Measurements from ENCODE around the gene ISLR2. TPM values are rescaled to one million over a fixed set of nuclear protein-coding genes. Genes with fewer than 3 reads are reported as not detected.

ISLR2 gene
- total and polyA plus RNA-seq, 12 donors, result 1.2 to 8.7 (median 2.5) TPM

DNA sequence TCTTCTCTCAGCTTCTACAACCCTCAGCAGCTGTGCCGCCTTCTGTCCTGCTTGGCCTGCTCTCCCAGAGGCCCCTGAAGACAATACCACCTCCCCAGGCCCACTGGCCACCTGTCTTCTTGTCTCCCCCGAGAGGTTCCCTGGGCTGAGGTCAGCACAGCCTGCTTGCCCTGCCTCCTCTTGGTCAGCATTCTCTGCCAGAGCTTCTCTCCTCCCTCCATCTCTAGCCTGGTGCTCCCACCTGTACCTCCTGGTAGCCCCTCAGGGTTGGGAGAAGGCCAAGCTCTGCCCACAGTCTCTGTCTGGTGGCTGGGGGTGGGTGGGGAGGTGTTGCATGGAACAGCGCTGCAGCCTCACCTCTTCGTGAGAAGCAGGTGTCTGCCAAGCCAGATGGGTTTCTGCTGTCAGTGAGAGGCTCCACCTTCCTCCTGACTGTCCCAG, 37.5 kb downstream of the ISLR2 start:
- Histone ChIP-seq H3K9me3 (no peaks in the 10 kb centered on the region), H3K4me1 (peaks cover 15 to 49% (median 23%) of the 10 kb centered on the region in 9 donors), H3K4me3 (no peak overlapping the region), H3K36me3 (no peaks in the 10 kb centered on the region), H3K27me3 (no peaks in the 10 kb centered on the region), H3K27ac (no peak overlapping the region)
- no peak for DNase-seq
- no peak for ATAC-seq
- no peak for TF ChIP-seq CTCF (IDR thresholded peaks at IDR 0.05)
- WGBS, 2 donors, result 83 to 85% methylated on average over 4 of the region's 4 CpGs
- intact Hi-C loops (cut with DNase I), result no loop called here

DNA sequence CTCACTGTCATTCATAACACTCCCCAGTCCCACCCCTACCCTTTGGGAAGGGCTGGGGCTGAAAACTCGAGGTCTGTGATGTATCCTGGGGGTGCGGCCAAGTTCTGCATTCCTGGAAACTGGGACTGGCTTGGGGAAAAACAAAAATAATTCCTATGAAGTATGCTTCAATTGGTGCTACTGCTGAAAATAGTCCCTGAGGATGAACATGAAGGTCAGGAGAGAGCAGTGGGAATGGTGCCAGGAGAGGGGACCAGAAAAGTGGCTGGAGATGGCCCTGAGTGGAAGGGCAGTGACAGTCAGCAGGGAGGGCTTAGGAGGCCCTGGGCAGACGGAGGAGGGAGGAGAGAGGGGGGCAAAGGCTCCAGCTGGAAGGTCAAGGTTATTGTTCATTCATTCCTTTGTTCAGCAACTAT, 38.3 kb downstream of the ISLR2 start:
- H3K9me3 ChIP-seq, result no peaks in the 10 kb centered on the region
- peaks cover 16 to 57% (median 31%) of the 10 kb centered on the region in 9 donors for H3K4me1 ChIP-seq
- H3K4me3 ChIP-seq, result no peak overlapping the region
- peak overlapping the region in 3 of 10 donors; percentile 12 to 47 (median 26) for H3K27ac ChIP-seq
- ATAC-seq, result peak in 5 of 8 donors; percentile 13 to 28 (median 19)
- peak in 1 of 2 donors; percentile 61 for DNase-seq
- 8 to 9% methylated on average over 3 of the region's 3 CpGs for WGBS, 2 donors
- no peaks in the 10 kb centered on the region for H3K36me3 ChIP-seq
- intact Hi-C loops (cut with DNase I), result no loop called here
- H3K27me3 ChIP-seq, result no peaks in the 10 kb centered on the region
- TF ChIP-seq CTCF (IDR thresholded peaks at IDR 0.05), result no peak

- H3K9me3 ChIP-seq, result no peaks in the 10 kb centered on the region
- ATAC-seq, result no peak
- peak overlapping the region in 2 of 10 donors; percentile 25 to 34 for H3K27ac ChIP-seq
- WGBS, 2 donors, result 76 to 82% methylated on average over 15 of the region's 15 CpGs
- TF ChIP-seq CTCF (IDR thresholded peaks at IDR 0.05), result no peak
- H3K4me1 ChIP-seq, result peaks cover 16 to 73% (median 42%) of the 10 kb centered on the region in 9 donors
- intact Hi-C loops (cut with DNase I), result loop anchor here in 1 of 10 donors (5.0 kb wide), 1 partner anchor 33 kb away; no protein-coding TSS in a partner anchor
- no peak overlapping the region for H3K4me3 ChIP-seq
- H3K27me3 ChIP-seq, result no peaks in the 10 kb centered on the region
- DNase-seq, result no peak
- no peaks in the 10 kb centered on the region for H3K36me3 ChIP-seq
Observed at GRCh38 chr15:74170071-74170844, 39.9 kb downstream of the ISLR2 start.

DNA sequence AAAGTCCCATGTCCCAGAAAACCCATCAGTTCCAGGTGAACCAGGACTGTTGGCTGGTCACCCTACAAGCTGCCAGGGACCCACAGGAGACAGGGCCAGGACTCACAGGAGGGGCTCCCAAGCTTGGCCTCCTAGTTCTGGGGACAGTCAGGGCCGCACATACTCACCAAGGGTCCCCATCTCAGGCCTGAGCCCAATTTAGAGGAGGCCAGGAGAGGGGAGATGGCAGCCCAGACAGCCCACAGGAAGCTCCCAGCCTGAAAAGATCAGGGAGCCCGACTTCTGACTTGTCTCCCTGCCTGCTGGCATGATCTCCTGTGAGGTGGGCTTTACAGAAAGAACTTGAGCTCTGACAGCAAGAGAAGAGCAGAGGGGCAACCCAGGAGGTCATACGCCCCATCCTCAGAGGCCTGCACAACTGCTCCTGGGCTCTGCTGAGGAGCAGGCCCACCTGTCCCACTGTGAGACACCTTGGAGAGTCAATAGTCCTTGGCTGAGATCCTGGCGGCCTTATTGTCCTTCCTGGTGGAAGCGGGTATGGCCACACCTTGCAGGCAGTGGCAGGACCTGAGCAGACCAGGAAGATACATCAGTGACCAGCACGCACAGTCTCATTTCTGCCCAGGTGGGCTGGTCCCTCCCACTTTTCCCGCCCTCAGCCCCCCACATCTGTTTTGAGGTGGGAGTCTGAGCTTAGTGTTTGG, 40.6 kb downstream of the ISLR2 start:
- H3K27ac ChIP-seq, result peak overlapping the region in 2 of 10 donors; percentile 25 to 34
- H3K36me3 ChIP-seq, result no peaks in the 10 kb centered on the region
- H3K27me3 ChIP-seq, result no peaks in the 10 kb centered on the region
- no peak for DNase-seq
- no peak overlapping the region for H3K4me3 ChIP-seq
- H3K9me3 ChIP-seq, result no peaks in the 10 kb centered on the region
- TF ChIP-seq CTCF (IDR thresholded peaks at IDR 0.05), result no peak
- H3K4me1 ChIP-seq, result peaks cover 16 to 80% (median 48%) of the 10 kb centered on the region in 9 donors
- no peak for ATAC-seq
- intact Hi-C loops (cut with DNase I), result loop anchor here in 1 of 10 donors (5.0 kb wide), 1 partner anchor 34 kb away; no protein-coding TSS in a partner anchor
- 89 to 91% methylated on average over 7 of the region's 7 CpGs for WGBS, 2 donors

Data from heart right ventricle (tissue), 16 donors.